ENCODE results near the gene SORCS2.

- no peak for TF ChIP-seq RFX5 (IDR thresholded peaks at IDR 0.05; ENCODE audit: low read depth, low read length)
- TF ChIP-seq USF2 (IDR thresholded peaks at IDR 0.05; ENCODE audit: low read depth, low read length) = no peak
- TF ChIP-seq CTCF (conservative IDR thresholded peaks at IDR 0.05; ENCODE audit: low read depth, low read length) = no peak
- TF ChIP-seq RAD21 (IDR thresholded peaks at IDR 0.05; ENCODE audit: low read length) = no peak
- TF ChIP-seq POLR2A (IDR thresholded peaks at IDR 0.05; ENCODE audit: low read depth, low read length) = no peak
- no peak for TF ChIP-seq CHD1 (IDR thresholded peaks at IDR 0.05; ENCODE audit: low read depth, low read length)
- TF ChIP-seq SMC3 (IDR thresholded peaks at IDR 0.05; ENCODE audit: low read depth, low read length) = no peak
- no peak for TF ChIP-seq MXI1 (IDR thresholded peaks at IDR 0.05; ENCODE audit: borderline replicate concordance, low read depth, low read length)
- TF ChIP-seq MAZ (IDR thresholded peaks at IDR 0.05; ENCODE audit: borderline replicate concordance, low read depth, low read length) = no peak
- no peak for TF ChIP-seq RCOR1 (IDR thresholded peaks at IDR 0.05; ENCODE audit: insufficient replicate concordance, low read length)
- no peak for TF ChIP-seq CEBPB (IDR thresholded peaks at IDR 0.05; ENCODE audit: low read depth, low read length)
- no peak for TF ChIP-seq MAFK (IDR thresholded peaks at IDR 0.05; ENCODE audit: low read depth, low read length)
- TF ChIP-seq FOS (IDR thresholded peaks at IDR 0.05; ENCODE audit: low read depth, low read length) = no peak
Measured at GRCh38 chr4:7571701-7572100, 379.4 kb downstream of the SORCS2 start.
